Muscle of leg (tissue), 11 donors: Measurements from ENCODE around the gene TRIP11. TPM values are rescaled to one million over a fixed set of nuclear protein-coding genes. Genes with fewer than 3 reads are reported as not detected.

Experiments used
- DNase-seq: peaks from one replicate; pipeline ENCODE4 v3.0.0; 2013
- H3K27ac ChIP-seq: one replicate; pipeline ENCODE4 v1.5.1; 2013; ENCODE audit warnings: mild to moderate bottlenecking, low read length, control low read depth
- H3K27me3 ChIP-seq: one replicate; pipeline ENCODE4 v1.6.1; 2013; ENCODE audit warnings: low read length; ENCODE audit not compliant: control insufficient read depth, insufficient read depth
- H3K36me3 ChIP-seq: one replicate; pipeline ENCODE4 v1.6.1; 2013; ENCODE audit warnings: low read length; ENCODE audit not compliant: control insufficient read depth, insufficient read depth
- H3K4me1 ChIP-seq: one replicate; pipeline ENCODE4 v1.6.1; 2013; ENCODE audit warnings: low read length; ENCODE audit not compliant: control insufficient read depth, insufficient read depth
- H3K4me3 ChIP-seq: one replicate; pipeline ENCODE4 v1.5.1; 2013; ENCODE audit warnings: low read length, control low read depth
- H3K9me3 ChIP-seq: replicated peaks from 2 replicates; pipeline ENCODE4 v1.6.1; 2013; ENCODE audit warnings: low read depth, low read length; ENCODE audit not compliant: control insufficient read depth
- WGBS: methylation state at CpG from one replicate; pipeline ENCODE4 v1.1.5; 2013; ENCODE audit warnings: missing lambda C conversion rate; ENCODE audit not compliant: insufficient coverage; 5-methylcytosine and 5-hydroxymethylcytosine counted together
- polyA plus RNA-seq, 8 donors: library from polyadenylated mRNA; unstranded; fragments of 120-200 nt; gene quantifications; one replicate each; pipeline versions ENCODE4 v1.2.1 to v1.2.3, GENCODE V29; 2013; ENCODE audit warnings: inconsistent platforms in 1 of 8, low replicate concordance in 1 of 8; ENCODE audit not compliant: insufficient read length in 8 of 8, insufficient read depth in 1 of 8
- total RNA-seq: library from RNA; stranded (reverse); fragments of 120-200 nt; gene quantifications from one replicate; pipeline ENCODE4 v1.2.4, GENCODE V29; 2013

Gene TRIP11
- total and polyA plus RNA-seq, 9 donors = 10.3 to 29.9 (median 19.4) TPM

- no peaks in the 10 kb centered on the region for H3K4me1 ChIP-seq
- H3K27me3 ChIP-seq = no peaks in the 10 kb centered on the region
- H3K27ac ChIP-seq = no peak overlapping the region
- no peak overlapping the region for H3K4me3 ChIP-seq
- no peak for DNase-seq
- H3K36me3 ChIP-seq = peaks cover 31% of the 10 kb centered on the region
- WGBS = no CpG with 5 or more reads among the region's 4 CpGs
- H3K9me3 ChIP-seq = no peaks in the 10 kb centered on the region
These were observed 27.6 kb downstream of the TRIP11 start for GRCh38 chr14:92012121-92012748.

GRCh38 chr14:92010644-92011043 lies 29.2 kb downstream of the TRIP11 start:
- Histone ChIP-seq H3K4me1 (no peaks in the 10 kb centered on the region), H3K27ac (no peak overlapping the region), H3K4me3 (no peak overlapping the region), H3K27me3 (no peaks in the 10 kb centered on the region), H3K36me3 (peaks cover 30% of the 10 kb centered on the region), H3K9me3 (no peaks in the 10 kb centered on the region)
- 100% methylated on average over 1 of the region's 3 CpGs for WGBS
- no peak for DNase-seq

GRCh38 chr14:92009604-92010003 lies 30.3 kb downstream of the TRIP11 start:
- H3K4me3 ChIP-seq = no peak overlapping the region
- no CpG with 5 or more reads among the region's 1 CpG for WGBS
- peaks cover 22% of the 10 kb centered on the region for H3K36me3 ChIP-seq
- H3K9me3 ChIP-seq = no peaks in the 10 kb centered on the region
- no peak overlapping the region for H3K27ac ChIP-seq
- H3K4me1 ChIP-seq = no peaks in the 10 kb centered on the region
- DNase-seq = no peak
- H3K27me3 ChIP-seq = no peaks in the 10 kb centered on the region

GRCh38 chr14:92005019-92005418 lies 34.8 kb downstream of the TRIP11 start:
- no peaks in the 10 kb centered on the region for H3K9me3 ChIP-seq
- H3K4me3 ChIP-seq = no peak overlapping the region
- H3K27me3 ChIP-seq = no peaks in the 10 kb centered on the region
- no peak overlapping the region for H3K27ac ChIP-seq
- WGBS = 96% methylated on average over 4 of the region's 5 CpGs
- DNase-seq = no peak
- no peaks in the 10 kb centered on the region for H3K4me1 ChIP-seq
- H3K36me3 ChIP-seq = peaks cover 15% of the 10 kb centered on the region

GRCh38 chr14:92004062-92004461 lies 35.8 kb downstream of the TRIP11 start:
- no CpG with 5 or more reads among the region's 2 CpGs for WGBS
- no peaks in the 10 kb centered on the region for H3K4me1 ChIP-seq
- no peaks in the 10 kb centered on the region for H3K27me3 ChIP-seq
- H3K36me3 ChIP-seq = peaks cover 13% of the 10 kb centered on the region
- H3K9me3 ChIP-seq = no peaks in the 10 kb centered on the region
- no peak overlapping the region for H3K27ac ChIP-seq
- no peak for DNase-seq
- no peak overlapping the region for H3K4me3 ChIP-seq

GRCh38 chr14:91998667-91999570 lies 40.9 kb downstream of the TRIP11 start:
- Histone ChIP-seq H3K9me3 (no peaks in the 10 kb centered on the region), H3K36me3 (peaks cover 7% of the 10 kb centered on the region), H3K4me3 (no peak overlapping the region), H3K27ac (no peak overlapping the region), H3K27me3 (no peaks in the 10 kb centered on the region), H3K4me1 (no peaks in the 10 kb centered on the region)
- no CpG with 5 or more reads among the region's 6 CpGs for WGBS
- peak; percentile 16 for DNase-seq

GRCh38 chr14:91997492-91997891 lies 42.4 kb downstream of the TRIP11 start:
- Histone ChIP-seq H3K4me3 (no peak overlapping the region), H3K27ac (no peak overlapping the region), H3K36me3 (peaks cover 9% of the 10 kb centered on the region), H3K4me1 (no peaks in the 10 kb centered on the region), H3K9me3 (no peaks in the 10 kb centered on the region), H3K27me3 (no peaks in the 10 kb centered on the region)
- no peak for DNase-seq

GRCh38 chr14:91996948-91997371 lies 42.9 kb downstream of the TRIP11 start:
- H3K4me1 ChIP-seq = no peaks in the 10 kb centered on the region
- peaks cover 9% of the 10 kb centered on the region for H3K36me3 ChIP-seq
- no peak overlapping the region for H3K27ac ChIP-seq
- H3K4me3 ChIP-seq = no peak overlapping the region
- WGBS = no CpG with 5 or more reads among the region's 2 CpGs
- no peaks in the 10 kb centered on the region for H3K27me3 ChIP-seq
- peak; percentile 78 for DNase-seq
- no peaks in the 10 kb centered on the region for H3K9me3 ChIP-seq

GRCh38 chr14:91987192-91987591 lies 52.7 kb downstream of the TRIP11 start:
- WGBS = no CpG with 5 or more reads among the region's 3 CpGs
- no peaks in the 10 kb centered on the region for H3K9me3 ChIP-seq
- peaks cover 38% of the 10 kb centered on the region for H3K36me3 ChIP-seq
- no peaks in the 10 kb centered on the region for H3K4me1 ChIP-seq
- no peak overlapping the region for H3K27ac ChIP-seq
- H3K27me3 ChIP-seq = no peaks in the 10 kb centered on the region
- no peak overlapping the region for H3K4me3 ChIP-seq
- DNase-seq = no peak

GRCh38 chr14:91985521-91986255 lies 54.2 kb downstream of the TRIP11 start:
- H3K4me1 ChIP-seq = no peaks in the 10 kb centered on the region
- H3K4me3 ChIP-seq = no peak overlapping the region
- WGBS = no CpG with 5 or more reads among the region's 4 CpGs
- peaks cover 34% of the 10 kb centered on the region for H3K36me3 ChIP-seq
- no peaks in the 10 kb centered on the region for H3K9me3 ChIP-seq
- no peak for DNase-seq
- no peaks in the 10 kb centered on the region for H3K27me3 ChIP-seq
- H3K27ac ChIP-seq = no peak overlapping the region
